Measurements from ENCODE around the gene ARFGAP1. TPM values are rescaled to one million over a fixed set of nuclear protein-coding genes. Genes with fewer than 3 reads are reported as not detected.
"Not testable (repeated sequence)": the region's sequence is repeated elsewhere in the genome, so short reads cannot be mapped to it uniquely, and the experiment has no call there.

The ARFGAP1 gene
- total RNA-seq, 1 donor from 2014 or later, result 81.6 TPM

- intact Hi-C loops (cut with DNase I), result no loop called here
- DNase-seq (ENCODE audit: low spot score), result no peak
- peak; percentile 28 for ATAC-seq
Observed at GRCh38 chr20:63238514-63239125, 34.0 kb upstream of the ARFGAP1 start.

- DNase-seq (ENCODE audit: low spot score) (no peak), ATAC-seq (no peak)
- intact Hi-C loops (cut with DNase I), result no loop called here
Observed at GRCh38 chr20:63239431-63239830, 33.2 kb upstream of the ARFGAP1 start.

- intact Hi-C loops (cut with DNase I), result no loop called here
- DNase-seq (ENCODE audit: low spot score) (no peak), ATAC-seq (no peak)
Observed at GRCh38 chr20:63240004-63240403, 32.6 kb upstream of the ARFGAP1 start.

GRCh38 chr20:63241272-63241671 is 31.3 kb upstream of the ARFGAP1 start:
- ATAC-seq (no peak), DNase-seq (ENCODE audit: low spot score) (no peak)
- intact Hi-C loops (cut with DNase I), result no loop called here

DNA sequence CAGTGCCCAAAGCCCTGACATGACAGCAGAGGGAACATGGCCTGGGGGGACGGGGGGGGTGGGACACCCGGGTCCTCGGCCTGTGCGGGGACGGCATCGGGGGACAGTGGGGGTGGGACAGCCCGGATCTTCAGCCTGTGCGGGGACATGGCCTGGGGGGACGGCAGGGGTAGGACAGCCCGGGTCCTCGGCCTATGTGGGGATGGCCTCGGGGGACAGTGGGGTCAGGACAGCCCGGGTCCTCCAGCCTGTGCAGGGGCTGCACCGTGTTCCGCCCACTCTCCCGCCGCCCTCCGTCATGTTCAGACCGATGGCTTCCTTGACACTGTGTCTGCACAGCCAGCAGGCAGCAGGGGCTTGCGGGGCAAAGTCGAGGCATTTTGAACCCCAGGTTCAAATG is 29.9 kb upstream of the ARFGAP1 start:
- no peak for DNase-seq (ENCODE audit: low spot score)
- intact Hi-C loops (cut with DNase I), result no loop called here

DNA sequence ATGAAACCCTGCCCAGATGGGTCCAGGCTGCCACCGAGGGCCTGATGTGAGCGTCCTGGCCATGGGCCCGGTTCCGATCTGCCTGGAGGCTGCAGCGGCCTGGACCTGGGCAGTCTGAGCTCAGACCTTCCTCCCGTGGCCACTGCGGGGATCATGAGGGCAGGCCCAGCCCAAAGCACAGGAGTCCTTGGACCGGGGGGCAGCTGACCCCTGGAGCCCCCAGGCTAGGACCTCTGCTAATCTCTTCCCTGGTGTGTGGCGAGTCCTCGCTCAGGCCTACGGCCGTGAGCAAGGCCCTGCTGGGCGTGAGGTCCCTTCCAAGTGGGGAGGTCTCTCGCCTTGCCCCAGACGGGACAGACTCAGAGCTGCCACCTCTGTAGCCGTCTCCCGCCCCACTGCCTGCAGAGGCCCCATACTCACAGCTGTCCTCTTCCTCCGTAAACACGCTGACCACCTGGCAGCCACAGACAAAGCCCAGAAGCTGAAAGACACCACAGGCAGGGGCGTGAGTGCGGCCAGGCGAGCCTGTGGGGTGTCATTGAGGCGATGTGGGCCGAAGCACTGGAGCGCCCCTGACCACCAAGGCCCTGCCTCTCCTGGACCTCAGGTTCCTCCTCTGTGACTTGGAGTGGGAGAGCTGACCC is 28.9 kb upstream of the ARFGAP1 start:
- ATAC-seq (no peak), DNase-seq (ENCODE audit: low spot score) (no peak)
- intact Hi-C loops (cut with DNase I), result no loop called here

More for the DNA sequence above, 29.9 kb upstream of the ARFGAP1 start:
- ATAC-seq, result no peak

GRCh38 chr20:63244468-63244867 is 28.1 kb upstream of the ARFGAP1 start:
- intact Hi-C loops (cut with DNase I), result no loop called here
- no peak for DNase-seq (ENCODE audit: low spot score)
- no peak for ATAC-seq

GRCh38 chr20:63246490-63247288 is 25.9 kb upstream of the ARFGAP1 start:
- no peak for ATAC-seq
- intact Hi-C loops (cut with DNase I), result no loop called here

GRCh38 chr20:63247671-63248228 is 24.9 kb upstream of the ARFGAP1 start:
- DNase-seq (ENCODE audit: low spot score) (no peak), ATAC-seq (no peak)
- intact Hi-C loops (cut with DNase I), result no loop called here

More at GRCh38 chr20:63246490-63247288, 25.9 kb upstream of the ARFGAP1 start:
- DNase-seq (ENCODE audit: low spot score), result no peak

- intact Hi-C loops (cut with DNase I), result no loop called here
- ATAC-seq (no peak), DNase-seq (ENCODE audit: low spot score) (no peak)
Observed at GRCh38 chr20:63248835-63249591, 23.6 kb upstream of the ARFGAP1 start.

DNA sequence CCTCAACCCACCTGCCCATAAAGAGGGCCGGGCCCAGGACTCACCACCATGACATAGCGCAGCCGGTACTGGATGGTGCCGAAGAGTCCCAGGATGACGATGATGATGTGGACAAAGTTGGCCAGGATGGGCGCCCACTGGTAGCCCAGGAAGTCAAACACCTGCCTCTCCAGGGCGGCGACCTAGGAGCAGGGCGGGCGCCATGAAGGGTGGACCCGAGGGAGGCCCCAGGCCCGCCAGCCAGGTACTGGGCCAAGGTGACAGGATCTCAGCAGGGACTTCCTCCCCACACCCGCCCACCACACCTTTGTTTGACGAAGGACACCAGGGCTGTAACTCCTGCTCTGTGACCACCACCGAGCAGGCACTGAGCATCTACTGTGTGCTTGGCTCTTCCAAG is 22.7 kb upstream of the ARFGAP1 start:
- intact Hi-C loops (cut with DNase I), result no loop called here
- no peak for DNase-seq (ENCODE audit: low spot score)
- ATAC-seq, result no peak

- DNase-seq (ENCODE audit: low spot score); intact Hi-C loops (cut with DNase I); ATAC-seq: not testable (repeated sequence)
Observed at GRCh38 chr20:63251350-63251749, 21.3 kb upstream of the ARFGAP1 start.

DNA sequence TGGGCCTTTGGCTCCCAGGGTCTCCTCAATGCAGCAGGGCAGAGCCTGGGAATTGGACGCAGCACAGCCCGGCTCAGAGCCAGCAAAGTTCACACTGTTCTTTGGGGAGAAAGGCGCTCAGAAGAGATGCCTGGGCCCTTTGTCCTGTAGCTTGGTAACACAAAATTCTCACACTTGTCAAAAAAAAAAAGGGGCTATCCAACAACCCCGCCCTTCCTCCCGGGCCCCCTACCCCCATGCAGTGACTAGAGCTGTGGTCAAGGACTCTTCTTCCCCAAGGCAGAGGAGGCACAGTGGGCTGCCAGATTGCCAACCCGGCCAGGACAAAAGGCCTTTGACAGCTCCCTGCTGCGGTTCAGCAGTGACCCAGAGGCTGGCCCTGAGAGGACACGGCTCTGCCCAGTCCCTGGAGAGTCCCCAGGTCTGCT is 20.3 kb upstream of the ARFGAP1 start:
- DNase-seq (ENCODE audit: low spot score) (no peak), ATAC-seq (no peak)
- intact Hi-C loops (cut with DNase I), result no loop called here

- intact Hi-C loops (cut with DNase I), result no loop called here
- DNase-seq (ENCODE audit: low spot score), result no peak
- no peak for ATAC-seq
Observed at GRCh38 chr20:63253065-63253437, 19.6 kb upstream of the ARFGAP1 start.

GRCh38 chr20:63253438-63254231 is 19.0 kb upstream of the ARFGAP1 start:
- DNase-seq (ENCODE audit: low spot score) (no peak), ATAC-seq (peak; percentile 56)
- intact Hi-C loops (cut with DNase I), result no loop called here

DNA sequence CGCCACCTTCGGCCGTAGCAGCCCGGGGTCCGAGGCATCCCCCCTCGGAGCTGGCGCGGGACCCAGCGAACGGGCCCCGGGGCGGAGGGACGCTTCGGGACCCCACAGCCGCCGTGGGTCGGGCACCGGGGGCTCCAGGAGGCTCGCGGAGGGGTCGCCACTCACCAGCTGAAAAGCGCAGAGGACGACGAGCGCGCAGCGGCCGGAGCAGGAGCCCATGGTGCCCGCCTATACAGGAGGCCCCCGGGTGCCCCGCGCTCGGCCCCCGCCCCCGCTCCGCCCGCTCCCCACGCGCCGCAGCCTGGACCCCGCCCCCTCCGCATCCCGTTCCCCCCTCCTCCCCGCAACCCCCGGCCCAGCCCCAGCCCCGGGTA is 18.4 kb upstream of the ARFGAP1 start, which contains the start of gene NKAIN4:
TSS of gene NKAIN4 (minus strand) at position 232 of the 374 bp plus-strand sequence. CDS start at position 219, 13 bp downstream.
- intact Hi-C loops (cut with DNase I), result no loop called here
- DNase-seq (ENCODE audit: low spot score) (no peak), ATAC-seq (no peak)

GRCh38 chr20:63254606-63255384 is 17.8 kb upstream of the ARFGAP1 start:
- DNase-seq (ENCODE audit: low spot score) (no peak), ATAC-seq (peak; percentile 39)
- intact Hi-C loops (cut with DNase I), result no loop called here

All from sciatic nerve (tissue), 2 donors.